HCEC 1CT (cell line): ENCODE data around the gene DCBLD2.
"Not testable (repeated sequence)": the region's sequence is repeated elsewhere in the genome, so short reads cannot be mapped to it uniquely, and the experiment has no call there.

Experiments
- DNase-seq: peaks from one replicate; pipeline ENCODE4 v3.0.0-alpha.2; 2017

The DCBLD2 gene

DNA sequence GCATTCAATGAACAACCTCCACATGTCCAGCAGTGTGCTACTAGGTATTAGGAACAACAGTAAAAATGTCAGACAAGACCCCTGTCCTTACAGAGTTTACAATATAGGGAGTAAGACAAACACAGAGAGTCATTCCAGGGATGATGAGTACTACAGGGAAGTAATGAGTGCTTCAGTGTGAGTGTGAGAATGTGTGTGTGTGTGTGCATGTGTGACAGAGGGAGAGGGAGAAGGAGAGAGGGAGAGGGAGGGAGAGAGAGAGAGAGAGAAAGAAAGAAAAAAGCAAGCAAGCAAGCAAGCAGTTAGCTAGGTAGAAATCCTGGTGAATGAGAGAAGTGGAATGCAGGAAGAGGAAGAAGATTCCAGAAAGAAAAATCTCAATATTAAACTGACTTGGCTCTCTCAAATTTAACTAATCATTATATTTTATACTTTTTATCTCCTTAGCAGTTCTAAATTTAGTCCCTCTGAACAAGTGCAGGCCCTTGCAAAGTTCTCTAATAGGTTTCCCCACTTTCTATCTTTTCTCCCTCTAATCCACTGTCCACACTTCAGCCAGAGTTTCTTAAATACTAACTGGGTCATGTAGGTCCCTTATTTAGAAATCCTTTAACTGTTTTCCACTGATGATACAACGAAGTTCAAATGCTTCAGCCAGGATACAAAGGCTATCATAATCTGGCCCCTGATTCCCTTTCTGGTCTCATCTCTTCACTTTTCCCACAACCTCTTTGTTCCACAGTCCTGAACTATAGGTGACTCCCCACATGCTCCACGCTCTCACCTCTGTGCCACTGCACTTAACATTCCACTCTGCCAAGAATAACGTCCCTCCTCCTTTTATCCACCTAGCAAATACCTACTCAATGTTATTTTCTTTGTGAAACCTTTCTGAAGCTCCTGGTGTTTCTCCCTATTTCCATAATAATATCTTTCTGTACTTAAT lies 10.3 kb downstream of the DCBLD2 start:
- no peak for DNase-seq

DNA sequence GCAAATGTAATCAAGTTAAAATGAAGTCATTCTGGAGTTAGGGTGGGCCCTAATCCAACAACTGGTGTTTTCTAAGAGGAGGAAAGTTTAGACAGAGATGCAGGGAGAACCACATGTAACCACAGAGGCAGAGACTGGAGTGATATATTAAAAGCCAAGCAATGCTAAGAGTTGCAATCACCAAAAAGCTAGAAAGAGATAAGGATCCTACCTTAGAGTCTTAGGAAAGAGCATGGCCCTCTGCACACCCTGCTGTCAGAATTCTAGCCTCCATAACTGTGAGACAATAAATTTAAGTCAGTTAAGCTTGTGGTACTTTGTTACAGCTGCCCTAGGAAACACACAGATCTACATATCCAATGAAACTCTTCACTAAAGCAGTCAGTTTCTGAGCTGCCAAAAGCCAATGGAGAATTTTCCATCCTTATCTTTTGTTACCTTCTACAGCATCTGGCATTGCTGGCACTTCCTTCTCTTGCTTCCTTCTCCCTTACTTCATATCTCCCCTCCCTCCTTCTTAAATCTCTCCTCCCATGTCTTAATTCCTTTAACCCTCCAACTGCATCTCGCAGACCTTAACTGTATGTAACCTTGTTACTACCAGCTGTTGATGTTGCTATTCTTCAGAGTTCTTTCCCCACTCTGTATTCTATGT lies 11.2 kb downstream of the DCBLD2 start:
- no peak for DNase-seq

- no peak for DNase-seq
Measured at GRCh38 chr3:98887684-98888083, 13.8 kb downstream of the DCBLD2 start.

DNA sequence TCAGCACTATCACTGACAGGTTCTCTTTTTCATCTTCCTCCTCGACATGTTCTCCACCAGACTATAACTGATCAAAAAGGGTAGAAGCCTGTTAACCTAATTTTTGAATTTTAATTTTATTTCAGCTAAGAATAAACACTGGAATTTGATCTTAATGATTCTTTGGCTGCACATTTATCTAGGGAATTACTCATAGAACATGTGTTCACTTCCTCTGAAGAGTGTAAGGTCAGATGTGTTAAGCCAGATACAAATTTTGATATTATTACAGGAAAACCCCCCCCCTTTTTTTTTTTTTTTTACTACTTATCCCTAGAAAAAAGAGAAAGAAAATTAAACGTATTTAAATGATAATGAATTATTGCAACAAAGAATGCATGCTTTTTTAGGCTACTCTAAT lies 15.0 kb downstream of the DCBLD2 start:
- DNase-seq = peak; percentile 33

- DNase-seq = no peak
Measured at GRCh38 chr3:98885851-98886250, 15.6 kb downstream of the DCBLD2 start.

- DNase-seq = peak; percentile 62
Measured at GRCh38 chr3:98884675-98885371, 16.7 kb downstream of the DCBLD2 start.

DNA sequence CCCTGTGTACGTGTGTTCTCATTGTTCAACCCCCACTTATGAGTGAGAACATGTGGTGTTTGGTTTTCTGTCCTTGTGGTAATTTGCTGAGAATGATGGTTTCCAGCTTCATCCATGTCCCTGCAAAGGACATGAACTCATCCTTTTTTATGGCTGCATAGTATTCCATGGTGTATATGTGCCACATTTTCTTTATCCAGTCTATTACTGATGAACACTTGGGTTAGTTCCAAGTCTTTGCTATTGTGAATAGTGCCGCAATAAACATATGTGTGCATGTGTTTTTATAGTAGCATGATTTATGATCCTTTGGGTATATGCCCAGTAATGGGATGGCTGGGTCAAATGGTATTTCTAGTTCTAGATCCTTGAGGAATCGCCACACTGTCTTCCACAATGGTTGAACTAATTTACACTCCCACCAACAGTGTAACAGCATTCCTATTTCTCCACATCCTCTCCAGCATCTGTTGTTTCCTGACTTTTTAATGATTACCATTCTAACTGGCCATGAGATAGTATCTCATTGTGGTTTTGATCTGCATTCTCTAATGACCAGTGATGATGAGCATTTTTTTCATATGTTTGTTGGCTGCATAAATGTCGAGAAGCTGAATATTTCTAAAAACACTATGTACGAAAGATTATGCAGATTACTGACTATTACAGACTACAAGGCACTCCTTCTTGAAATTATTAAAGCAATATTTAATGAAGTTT lies 18.7 kb downstream of the DCBLD2 start:
- not testable (repeated sequence) for DNase-seq

DNA sequence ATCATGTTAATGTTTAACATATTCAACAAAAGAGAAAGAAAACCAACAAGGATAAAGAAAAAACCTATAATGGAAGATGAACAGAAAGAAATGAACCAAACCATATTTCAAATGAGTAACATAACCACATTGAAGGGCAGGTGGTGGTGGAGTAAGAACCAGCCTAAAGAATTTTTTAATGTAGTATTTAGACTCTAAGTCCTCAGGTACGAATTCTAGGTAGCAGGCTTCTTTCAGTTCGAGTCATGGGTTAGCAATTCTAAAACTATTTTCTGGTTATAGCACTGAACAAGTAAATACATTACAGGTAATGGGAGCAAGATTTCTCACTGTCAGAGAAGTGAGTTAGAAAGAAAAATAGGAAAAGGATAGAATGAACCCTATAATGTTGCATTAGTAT lies 24.4 kb downstream of the DCBLD2 start:
- no peak for DNase-seq

- DNase-seq = no peak
Measured at GRCh38 chr3:98875535-98875934, 26.0 kb downstream of the DCBLD2 start.

- no peak for DNase-seq
Measured at GRCh38 chr3:98874602-98875249, 26.8 kb downstream of the DCBLD2 start.

DNA sequence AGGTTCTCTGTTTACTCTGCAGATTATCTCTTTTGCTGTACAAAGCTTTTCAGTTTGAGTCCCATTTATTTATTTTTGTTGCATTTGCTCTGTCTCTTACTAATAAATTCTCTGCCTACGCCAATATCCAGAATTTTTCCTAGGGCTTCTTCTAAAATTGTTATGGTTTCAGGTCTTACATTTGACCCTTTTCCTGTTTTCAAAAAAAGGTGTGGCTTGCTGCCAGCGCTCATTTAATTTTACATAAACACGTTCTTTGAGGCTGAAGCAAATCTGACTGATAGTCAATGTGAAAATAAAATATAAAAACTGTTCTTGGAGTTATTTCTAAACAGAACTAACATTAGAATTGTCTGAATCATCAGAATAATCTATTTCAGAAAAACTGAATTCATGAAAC lies 32.1 kb downstream of the DCBLD2 start:
- no peak for DNase-seq

- not testable (repeated sequence) for DNase-seq
Measured at GRCh38 chr3:98857971-98858370, 43.5 kb downstream of the DCBLD2 start.

- DNase-seq = not testable (repeated sequence)
Measured at GRCh38 chr3:98857258-98857657, 44.2 kb downstream of the DCBLD2 start.

DNA sequence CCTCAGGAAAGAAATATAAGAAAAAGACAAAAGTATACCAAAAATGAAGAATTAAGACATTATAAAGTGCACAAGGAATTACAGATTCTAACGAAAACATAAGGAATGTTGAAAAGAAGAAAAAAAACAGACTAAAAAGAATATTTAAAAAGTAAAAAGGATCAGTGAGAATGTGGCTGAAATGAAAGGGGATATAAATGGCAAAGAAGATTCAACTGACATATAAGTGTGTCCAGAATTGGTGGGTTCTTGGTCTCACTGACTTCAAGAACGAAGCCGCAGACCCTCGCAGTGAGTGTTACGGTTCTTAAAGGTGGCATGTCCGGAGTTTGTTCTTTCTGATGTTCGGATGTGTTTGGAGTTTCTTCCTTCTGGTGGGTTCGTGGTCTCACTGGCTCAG lies 44.8 kb downstream of the DCBLD2 start:
- no peak for DNase-seq

- peak; percentile 90 for DNase-seq
Measured at GRCh38 chr3:98855806-98856400, 45.6 kb downstream of the DCBLD2 start.

DNA sequence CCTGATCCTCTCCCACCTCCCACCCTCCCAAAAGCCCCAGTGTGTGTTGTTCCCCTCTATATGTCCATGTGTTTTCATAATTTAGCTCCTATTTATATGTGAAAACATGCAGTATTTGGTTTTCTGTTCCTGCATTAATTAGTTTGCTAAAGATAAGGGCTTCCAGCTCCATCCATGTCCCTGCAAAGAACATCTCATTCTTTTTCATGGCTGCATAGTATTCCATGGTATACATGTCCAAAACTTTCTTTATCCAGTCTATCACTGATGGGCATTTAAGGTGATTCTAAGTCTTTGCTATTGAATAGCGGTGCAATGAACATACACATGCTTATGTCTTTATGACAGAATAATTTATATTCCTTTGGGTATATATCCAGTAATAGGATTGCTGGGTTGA lies 53.4 kb downstream of the DCBLD2 start:
- no peak for DNase-seq

DNA sequence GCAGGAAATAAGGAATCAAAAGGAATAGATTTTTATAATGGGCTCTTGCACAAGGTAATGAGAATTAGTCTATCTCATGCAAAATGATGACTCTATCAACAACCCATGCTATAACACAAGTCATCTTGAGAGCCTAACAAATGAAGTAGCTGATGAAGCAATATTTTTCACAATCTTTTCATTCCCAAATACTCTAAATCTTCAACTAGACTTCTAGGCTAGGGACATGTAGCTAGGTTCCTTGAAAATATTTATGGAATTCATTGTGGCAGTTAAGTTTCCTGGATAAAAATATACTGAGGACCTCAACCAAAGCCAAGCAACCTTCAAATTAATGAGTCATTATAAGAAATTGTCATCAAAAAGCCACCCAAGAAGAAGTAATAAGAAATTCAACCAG lies 55.4 kb downstream of the DCBLD2 start:
- DNase-seq = peak; percentile 7

- no peak for DNase-seq
Measured at GRCh38 chr3:98843266-98843959, 58.1 kb downstream of the DCBLD2 start.

DNA sequence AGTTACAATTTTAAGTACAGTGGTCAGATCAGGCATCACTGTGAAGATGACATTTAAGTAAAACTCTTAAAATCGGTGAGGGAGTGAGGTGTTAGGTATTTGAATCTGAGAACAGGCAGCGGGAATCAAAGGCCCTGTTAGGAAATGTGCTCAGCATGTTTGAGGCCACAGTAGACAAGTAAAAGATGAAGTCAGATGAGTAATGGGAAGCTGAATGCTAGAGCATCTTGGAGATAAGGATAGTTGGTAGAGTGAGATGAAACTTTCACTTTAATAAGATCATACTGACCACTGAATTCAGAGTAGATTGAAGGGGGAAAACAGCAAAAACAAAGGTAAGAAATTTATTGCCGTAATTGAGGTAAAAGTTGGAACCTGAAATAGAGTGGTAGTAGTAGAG lies 61.6 kb downstream of the DCBLD2 start:
- DNase-seq = no peak

GRCh38 chr3:98831060-98831459 lies 70.4 kb downstream of the DCBLD2 start:
- DNase-seq = not testable (repeated sequence)

GRCh38 chr3:98829246-98829832 lies 72.2 kb downstream of the DCBLD2 start:
- no peak for DNase-seq
